Measurements from ENCODE around the gene CCND1. TPM values are rescaled to one million over a fixed set of nuclear protein-coding genes. Genes with fewer than 3 reads are reported as not detected.

The CCND1 gene
- total and polyA plus RNA-seq, 2 of the 8 experiments (the other 6 are each of a cell fraction or from before 2014, with no cell fraction given) = 64.5 to 170 TPM

- TF ChIP-seq RBBP5 (IDR thresholded peaks at IDR 0.05; ENCODE audit: borderline replicate concordance, low read depth, low read length) (0 out of 2 replicates have a peak, but pooled peaks have one; percentile 50), CEBPB (IDR thresholded peaks at IDR 0.05; ENCODE audit: low read depth, low read length) (0 out of 2 replicates have a peak, but pooled peaks have one; percentile 40), NANOG (IDR thresholded peaks at IDR 0.05; ENCODE audit: insufficient read depth, low read depth, low read length, poor library complexity, severe bottlenecking) (no peak), TAF7 (optimal IDR thresholded peaks at IDR 0.05; ENCODE audit: borderline replicate concordance, low read depth, low read length) (no peak), TAF1 (IDR thresholded peaks at IDR 0.05; ENCODE audit: low read depth, low read length) (peak; percentile 11; the same call in 1 of the 2 replicates), CBX5 (IDR thresholded peaks at IDR 0.05; ENCODE audit: low read depth, low read length) (no peak), SIN3A (conservative IDR thresholded peaks at IDR 0.05 in 1 of 2, IDR thresholded peaks at IDR 0.05 in 1 of 2; ENCODE audit: low read depth in 1 of 2, low read length in 2 of 2) (0 out of 4 replicates have a peak, but pooled peaks of 1 of the 2 experiments have one; percentile 42), POLR2AphosphoS5 (IDR thresholded peaks at IDR 0.05; ENCODE audit: low read depth, low read length) (no peak), SP4 (IDR thresholded peaks at IDR 0.05; ENCODE audit: low read length) (no peak), NRF1 (IDR thresholded peaks at IDR 0.05; ENCODE audit: low read depth, low read length) (no peak), HDAC6 (IDR thresholded peaks at IDR 0.05; ENCODE audit: low read depth, low read length) (no peak), TEAD4 (IDR thresholded peaks at IDR 0.05; ENCODE audit: low read depth, low read length) (peak; percentile 98), CHD1 (IDR thresholded peaks at IDR 0.05; ENCODE audit: low read depth, low read length) (no peak), E2F6 (IDR thresholded peaks at IDR 0.05) (no peak), HDAC2 (IDR thresholded peaks at IDR 0.05; ENCODE audit: borderline replicate concordance in 1 of 2, low read depth in 2 of 2, low read length in 2 of 2) (0 out of 4 replicates have a peak, but pooled peaks of 1 of the 2 experiments have one; percentile 42)
- TF ChIP-seq, protein P1, sequence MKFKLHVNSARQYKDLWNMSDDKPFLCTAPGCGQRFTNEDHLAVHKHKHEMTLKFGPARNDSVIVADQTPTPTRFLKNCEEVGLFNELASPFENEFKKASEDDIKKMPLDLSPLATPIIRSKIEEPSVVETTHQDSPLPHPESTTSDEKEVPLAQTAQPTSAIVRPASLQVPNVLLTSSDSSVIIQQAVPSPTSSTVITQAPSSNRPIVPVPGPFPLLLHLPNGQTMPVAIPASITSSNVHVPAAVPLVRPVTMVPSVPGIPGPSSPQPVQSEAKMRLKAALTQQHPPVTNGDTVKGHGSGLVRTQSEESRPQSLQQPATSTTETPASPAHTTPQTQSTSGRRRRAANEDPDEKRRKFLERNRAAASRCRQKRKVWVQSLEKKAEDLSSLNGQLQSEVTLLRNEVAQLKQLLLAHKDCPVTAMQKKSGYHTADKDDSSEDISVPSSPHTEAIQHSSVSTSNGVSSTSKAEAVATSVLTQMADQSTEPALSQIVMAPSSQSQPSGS (IDR thresholded peaks at IDR 0.05; ENCODE audit: low read length) = no peak
Observed at GRCh38 chr11:69657911-69658625, 17.1 kb downstream of the CCND1 start (continued).

Data from H1 (cell line).